IPS-15b (cell line): Measurements from ENCODE around the gene LRRC4.

Experiments
- H3K27me3 ChIP-seq: one replicate; pipeline ENCODE4 v1.6.1; 2013; ENCODE audit warnings: low read length; ENCODE audit not compliant: control insufficient read depth, insufficient read depth
- H3K36me3 ChIP-seq: one replicate; pipeline ENCODE4 v1.6.1; 2013; ENCODE audit warnings: low read length; ENCODE audit not compliant: control insufficient read depth, insufficient read depth
- H3K4me1 ChIP-seq: one replicate; pipeline ENCODE4 v1.6.1; 2013; ENCODE audit warnings: mild to moderate bottlenecking, low read length; ENCODE audit not compliant: control insufficient read depth, insufficient read depth
- H3K4me3 ChIP-seq: one replicate; pipeline ENCODE4 v1.5.1; 2013; ENCODE audit warnings: low read depth, low read length
- H3K9ac ChIP-seq: one replicate; pipeline ENCODE4 v1.6.1; 2013; ENCODE audit warnings: low read depth, mild to moderate bottlenecking, low read length
- H3K9me3 ChIP-seq: one replicate; pipeline ENCODE4 v1.6.1; 2013; ENCODE audit warnings: mild to moderate bottlenecking, low read length; ENCODE audit not compliant: control insufficient read depth, insufficient read depth

LRRC4 gene

GRCh38 chr7:128000048-128000447 is 31.2 kb downstream of the LRRC4 start:
- Histone ChIP-seq H3K4me3 (no peak overlapping the region), H3K9ac (no peak overlapping the region), H3K36me3 (no peaks in the 10 kb centered on the region), H3K9me3 (no peaks in the 10 kb centered on the region), H3K4me1 (no peaks in the 10 kb centered on the region), H3K27me3 (no peaks in the 10 kb centered on the region)

- peaks cover 2% of the 10 kb centered on the region for H3K36me3 ChIP-seq
- H3K4me1 ChIP-seq: no peaks in the 10 kb centered on the region
- H3K27me3 ChIP-seq: no peaks in the 10 kb centered on the region
- H3K4me3 ChIP-seq: no peak overlapping the region
- H3K9me3 ChIP-seq: no peaks in the 10 kb centered on the region
- no peak overlapping the region for H3K9ac ChIP-seq
Measured at GRCh38 chr7:127998671-127999070, 32.6 kb downstream of the LRRC4 start.

GRCh38 chr7:127997226-127997922 is 33.9 kb downstream of the LRRC4 start:
- no peak overlapping the region for H3K9ac ChIP-seq
- H3K4me3 ChIP-seq: no peak overlapping the region
- no peaks in the 10 kb centered on the region for H3K27me3 ChIP-seq
- no peaks in the 10 kb centered on the region for H3K9me3 ChIP-seq
- peaks cover 2% of the 10 kb centered on the region for H3K36me3 ChIP-seq
- no peaks in the 10 kb centered on the region for H3K4me1 ChIP-seq

GRCh38 chr7:127996253-127997071 is 34.8 kb downstream of the LRRC4 start:
- Histone ChIP-seq H3K9ac (no peak overlapping the region), H3K4me3 (no peak overlapping the region), H3K27me3 (no peaks in the 10 kb centered on the region), H3K36me3 (peaks cover 2% of the 10 kb centered on the region), H3K4me1 (no peaks in the 10 kb centered on the region), H3K9me3 (no peaks in the 10 kb centered on the region)

GRCh38 chr7:127995881-127996215 is 35.4 kb downstream of the LRRC4 start:
- no peaks in the 10 kb centered on the region for H3K27me3 ChIP-seq
- no peak overlapping the region for H3K9ac ChIP-seq
- no peaks in the 10 kb centered on the region for H3K9me3 ChIP-seq
- no peaks in the 10 kb centered on the region for H3K4me1 ChIP-seq
- H3K36me3 ChIP-seq: peaks cover 4% of the 10 kb centered on the region
- no peak overlapping the region for H3K4me3 ChIP-seq

GRCh38 chr7:127995156-127995880 is 35.9 kb downstream of the LRRC4 start:
- peaks cover 4% of the 10 kb centered on the region for H3K36me3 ChIP-seq

GRCh38 chr7:127993987-127994386 is 37.2 kb downstream of the LRRC4 start:
- peaks cover 4% of the 10 kb centered on the region for H3K36me3 ChIP-seq
- no peaks in the 10 kb centered on the region for H3K4me1 ChIP-seq
- no peaks in the 10 kb centered on the region for H3K9me3 ChIP-seq
- H3K9ac ChIP-seq: no peak overlapping the region
- H3K27me3 ChIP-seq: no peaks in the 10 kb centered on the region
- no peak overlapping the region for H3K4me3 ChIP-seq

More at GRCh38 chr7:127995156-127995880, 35.9 kb downstream of the LRRC4 start:
- no peaks in the 10 kb centered on the region for H3K27me3 ChIP-seq
- H3K9me3 ChIP-seq: no peaks in the 10 kb centered on the region
- H3K9ac ChIP-seq: no peak overlapping the region
- H3K4me3 ChIP-seq: no peak overlapping the region
- no peaks in the 10 kb centered on the region for H3K4me1 ChIP-seq

- Histone ChIP-seq H3K4me3 (no peak overlapping the region), H3K9me3 (no peaks in the 10 kb centered on the region), H3K9ac (no peak overlapping the region), H3K27me3 (no peaks in the 10 kb centered on the region), H3K4me1 (no peaks in the 10 kb centered on the region), H3K36me3 (peaks cover 4% of the 10 kb centered on the region)
Measured at GRCh38 chr7:127993317-127993716, 37.9 kb downstream of the LRRC4 start.

GRCh38 chr7:127988751-127989150 is 42.5 kb downstream of the LRRC4 start:
- H3K4me3 ChIP-seq: no peak overlapping the region
- peaks cover 3% of the 10 kb centered on the region for H3K36me3 ChIP-seq
- H3K9me3 ChIP-seq: no peaks in the 10 kb centered on the region
- H3K4me1 ChIP-seq: peaks cover 3% of the 10 kb centered on the region
- no peak overlapping the region for H3K9ac ChIP-seq
- H3K27me3 ChIP-seq: no peaks in the 10 kb centered on the region

GRCh38 chr7:127986581-127987521 is 44.4 kb downstream of the LRRC4 start:
- Histone ChIP-seq H3K9ac (peak overlapping the region; percentile 3), H3K36me3 (peaks cover 3% of the 10 kb centered on the region)

GRCh38 chr7:127983804-127984332 is 47.4 kb downstream of the LRRC4 start:
- Histone ChIP-seq H3K4me1 (peaks cover 7% of the 10 kb centered on the region), H3K36me3 (peaks cover under 1% of the 10 kb centered on the region), H3K9me3 (peaks cover 4% of the 10 kb centered on the region), H3K9ac (no peak overlapping the region), H3K4me3 (no peak overlapping the region), H3K27me3 (no peaks in the 10 kb centered on the region)

More at GRCh38 chr7:127986581-127987521, 44.4 kb downstream of the LRRC4 start:
- no peak overlapping the region for H3K4me3 ChIP-seq
- H3K4me1 ChIP-seq: peaks cover 3% of the 10 kb centered on the region
- no peaks in the 10 kb centered on the region for H3K9me3 ChIP-seq
- H3K27me3 ChIP-seq: no peaks in the 10 kb centered on the region
